GM12878 (cell line): ENCODE results near the gene INF2. TPM values are rescaled to one million over a fixed set of nuclear protein-coding genes. Genes with fewer than 3 reads are reported as not detected.

Experiments
- ATAC-seq: fragments of 200-7000 bp; cut with Tn5 transposase; 3 replicates; pipeline ENCODE4 v1.9.1; 2020; ENCODE audit warnings: mild to moderate bottlenecking, moderate library complexity
- BruUV-seq: library from RNA; stranded (reverse); fragments of 400-500 nt; replicated peaks from 2 replicates; lab custom pipeline; 2021; lab: Mats Ljungman, UMichigan
- CTCF ChIA-PET: fragments of 300-600 bp; sonication (Branson Sonifier 250); formaldehyde crosslinking; extraction: SDS; loops from one replicate; lab custom pipeline; 2021; ENCODE audit warnings: inconsistent platforms; lab: Yijun Ruan, JAX
- POLR2A ChIA-PET: fragments of 350-600 bp; formaldehyde crosslinking; extraction: SDS; loops from one replicate; lab custom pipeline; 2021; ENCODE audit warnings: inconsistent platforms; lab: Charles Lee
- RAD21 ChIA-PET: fragments of 300-600 bp; sonication (Branson Sonifier 250); formaldehyde crosslinking; loops from one replicate; lab custom pipeline; 2023; ENCODE audit warnings: antibody characterized with exemption; ENCODE audit not compliant: unreplicated experiment; lab: Charles Lee
- SMC1A ChIA-PET: fragments of 300-600 bp; sonication (Branson Sonifier 250); formaldehyde crosslinking; loops from one replicate; lab custom pipeline; 2023; ENCODE audit not compliant: unreplicated experiment, uncharacterized antibody; lab: Charles Lee
- DNase-seq: peaks from one replicate; pipeline ENCODE4 v3.0.0-alpha.2; 2011; ENCODE audit warnings: low read depth, low spot score
- FAIRE-seq: peaks from 3 replicates; lab custom pipeline; 2011; peaks lifted over from hg19 to GRCh38; lab: Jason Lieb, UNC
- H2AFZ ChIP-seq: 2 replicates; pipeline ENCODE4 v1.6.0; 2011; ENCODE audit warnings: low read depth, low read length, control low read depth; ENCODE audit not compliant: control insufficient read depth
- H3K27ac ChIP-seq: 2 replicates; pipeline ENCODE4 v1.5.1; 2011; ENCODE audit warnings: control low read depth; ENCODE audit not compliant: control insufficient read depth, insufficient read depth
- H3K27me3 ChIP-seq, 2 experiments: replicated peaks in 1 of 2; 2 replicates each; pipeline versions ENCODE4 v1.6.0 to v1.6.1; 2011; ENCODE audit warnings: low read length in 1 of 2; ENCODE audit not compliant: control insufficient read depth in 2 of 2, insufficient read depth in 2 of 2
- H3K36me3 ChIP-seq, 2 experiments: 2 replicates each; pipeline ENCODE4 v1.5.1; 2011; ENCODE audit warnings: low read length in 1 of 2; ENCODE audit not compliant: control insufficient read depth in 2 of 2, insufficient read depth in 2 of 2
- H3K4me1 ChIP-seq: 2 replicates; pipeline ENCODE4 v1.6.1; 2011; ENCODE audit warnings: mild to moderate bottlenecking, low read length, moderate library complexity, mixed read lengths; ENCODE audit not compliant: control insufficient read depth, insufficient read depth
- H3K4me2 ChIP-seq: 2 replicates; pipeline ENCODE4 v1.6.0; 2011; ENCODE audit warnings: control low read depth; ENCODE audit not compliant: control insufficient read depth, insufficient read depth
- H3K4me3 ChIP-seq: fragments of 200-600 bp; sonication (generic); 2 replicates; pipeline ENCODE4 v1.5.1; 2016
- H3K79me2 ChIP-seq: 2 replicates; pipeline ENCODE4 v1.6.0; 2011; ENCODE audit warnings: low read length; ENCODE audit not compliant: control insufficient read depth, insufficient read depth
- H3K9ac ChIP-seq: 2 replicates; pipeline ENCODE4 v1.8.0; 2011; ENCODE audit warnings: low read length, control low read depth, mixed read lengths; ENCODE audit not compliant: control insufficient read depth, insufficient read depth
- H3K9me3 ChIP-seq: replicated peaks from 3 replicates; pipeline ENCODE4 v1.5.1; 2011; ENCODE audit warnings: mild to moderate bottlenecking, low read length; ENCODE audit not compliant: control insufficient read depth, insufficient read depth
- H4K20me1 ChIP-seq: 2 replicates; pipeline ENCODE4 v1.6.0; 2011; ENCODE audit not compliant: control insufficient read depth, insufficient read depth
- BHLHE40 ChIP-seq, 2 experiments: fragments of 450-650 bp in 1 of 2; IDR thresholded peaks; 2 replicates each; pipeline ENCODE4 v1.6.1; 2011 to 2017; ENCODE audit warnings: low read depth in 2 of 2, borderline replicate concordance in 1 of 2, improper control_type of control experiment in 1 of 2, low read length in 1 of 2, mild to moderate bottlenecking in 1 of 2
- CHD4 ChIP-seq: fragments of 200-600 bp; sonication (generic); IDR thresholded peaks from 2 replicates; pipeline ENCODE4 v1.6.1; 2016; ENCODE audit warnings: mild to moderate bottlenecking
- PML ChIP-seq: IDR thresholded peaks from 2 replicates; pipeline ENCODE4 v1.6.1; 2012; ENCODE audit warnings: low read length, inconsistent platforms
- POLR2AphosphoS2 ChIP-seq: IDR thresholded peaks from 2 replicates; pipeline ENCODE4 v1.6.1; 2011; ENCODE audit warnings: low read depth, mild to moderate bottlenecking, low read length, improper control_type of control experiment, moderate library complexity
- WGBS: methylation state at CpG from one replicate; pipeline ENCODE4 v1.1.6; 2016; ENCODE audit warnings: low lambda C conversion rate; ENCODE audit not compliant: insufficient replicate concordance, insufficient coverage; ENCODE audit errors: missing lambda C conversion rate; 5-methylcytosine and 5-hydroxymethylcytosine counted together
- in situ Hi-C: fragments of 300-500 bp; cut with MboI; formaldehyde crosslinking; loops from 9 replicates; pipeline ENCODE4 v1.14.3; 2018; ENCODE audit warnings: mixed read lengths
- intact Hi-C: fragments of 100-400 bp; cut with micrococcal nuclease; formaldehyde crosslinking; loops from one replicate; pipeline ENCODE4 v1.14.2; 2022; ENCODE audit not compliant: unreplicated experiment
- polyA plus RNA-seq, 11 experiments: library from polyadenylated mRNA; depleted of rRNA in 4 of 11; unstranded in 6 of 11; stranded (reverse) in 5 of 11; fragments of >200 nt; fragmentation: Nextera tagmentation in 4 of 11; fragmentation: Illumina TruSeq in 1 of 11; extraction: Ambion mirVana in 4 of 11; extraction: Trizol in 1 of 11; gene quantifications; 1 replicate in 1 of 11; 2 replicates in 10 of 11; pipeline versions ENCODE4 v1.2.1 to v1.2.3, GENCODE V29; 2011 to 2016; ENCODE audit warnings: inconsistent platforms in 2 of 11, missing spikeins in 2 of 11, low read depth in 1 of 11
- total RNA-seq, 4 experiments: library from RNA; depleted of rRNA in 3 of 4; stranded (reverse); fragments of >200 nt in 3 of 4; fragmentation: Illumina TruSeq in 1 of 4; extraction: Trizol in 1 of 4; gene quantifications; 2 replicates each; pipeline versions ENCODE4 v1.2.1 to v1.2.3, GENCODE V29; 2013 to 2021
- TF ChIP-seq, protein P1 (sequence below): IDR thresholded peaks from 2 replicates; pipeline ENCODE4 v1.6.1; 2011; ENCODE audit warnings: low read depth, mild to moderate bottlenecking, low read length, moderate library complexity, borderline replicate concordance; ENCODE audit errors: extremely low read depth

Gene INF2
- total and polyA plus RNA-seq, 10 of the 15 experiments (the other 5 are each of a cell fraction or from before 2014, with no cell fraction given): 0.72 to 43.2 (median 8.3) TPM

DNA sequence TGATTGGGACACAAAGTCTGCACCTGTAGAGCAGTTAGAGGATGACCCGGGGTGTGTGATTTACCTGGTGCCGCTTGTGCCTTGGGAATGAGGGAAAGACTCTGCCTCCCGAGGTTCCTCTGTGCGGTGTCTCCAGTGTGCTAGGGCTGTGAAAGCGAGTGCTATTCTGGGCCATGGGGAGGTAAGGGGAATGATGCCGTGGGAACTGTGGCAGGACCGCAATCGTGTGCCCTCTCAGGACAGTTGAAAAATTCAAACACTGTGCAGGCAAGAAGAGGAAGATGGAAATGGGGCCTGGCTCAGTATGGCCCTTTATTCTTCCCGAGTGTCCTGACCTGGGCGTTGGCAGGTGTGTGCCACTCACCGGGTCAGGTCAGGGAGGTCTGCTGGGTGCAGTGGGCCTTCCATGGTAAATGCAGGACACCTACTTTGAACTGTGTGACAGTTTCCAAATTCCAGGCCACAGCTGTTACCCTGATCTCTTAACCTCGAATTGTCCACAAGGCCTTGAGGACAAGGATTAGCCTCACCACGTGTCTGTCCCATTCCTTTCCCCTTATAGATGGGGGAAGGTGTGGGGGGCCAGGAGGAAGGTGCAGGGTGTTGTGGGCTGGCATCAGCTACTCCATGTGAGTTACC is 64.9 kb downstream of the INF2 start:
- Histone ChIP-seq H3K27me3 (no peaks in the 10 kb centered on the region), H2AFZ (no peak overlapping the region), H3K36me3 (peaks cover 2 to 15% of the 10 kb centered on the region in 2 experiments; a peak in 3 of 4 replicates), H3K4me1 (peaks cover 17% of the 10 kb centered on the region), H3K9me3 (no peaks in the 10 kb centered on the region; the same call in 2 of the 3 replicates), H3K4me2 (peak overlapping the region; percentile 82), H3K79me2 (peaks cover 31% of the 10 kb centered on the region), H4K20me1 (no peaks in the 10 kb centered on the region), H3K4me3 (peak overlapping the region; percentile 94), H3K9ac (peak overlapping the region; percentile 92), H3K27ac (no peak overlapping the region; the same call in 1 of the 2 replicates)
- TF ChIP-seq, protein P1, sequence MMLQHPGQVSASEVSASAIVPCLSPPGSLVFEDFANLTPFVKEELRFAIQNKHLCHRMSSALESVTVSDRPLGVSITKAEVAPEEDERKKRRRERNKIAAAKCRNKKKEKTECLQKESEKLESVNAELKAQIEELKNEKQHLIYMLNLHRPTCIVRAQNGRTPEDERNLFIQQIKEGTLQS: no peak
- TF ChIP-seq POLR2AphosphoS2 (no peak), CHD4 (no peak)
- ChIA-PET CTCF (interaction anchor here (2.4 kb wide), 1 partner anchor 14 kb away, joined by 13 read pairs; no protein-coding TSS in a partner anchor), SMC1A (interaction anchor here (0.9 kb wide), 1 partner anchor 9 kb away, joined by 3 read pairs; no protein-coding TSS in a partner anchor), RAD21 (no interaction called here), POLR2A (no interaction called here)
- in situ Hi-C loops: no loop called here
- intact Hi-C loops: no loop called here
- DNase-seq (no peak), FAIRE-seq (no peak), ATAC-seq (no peak)
- BruUV-seq: TSS peak; percentile 65
- WGBS: 80% methylated on average over 13 of the region's 13 CpGs

DNA sequence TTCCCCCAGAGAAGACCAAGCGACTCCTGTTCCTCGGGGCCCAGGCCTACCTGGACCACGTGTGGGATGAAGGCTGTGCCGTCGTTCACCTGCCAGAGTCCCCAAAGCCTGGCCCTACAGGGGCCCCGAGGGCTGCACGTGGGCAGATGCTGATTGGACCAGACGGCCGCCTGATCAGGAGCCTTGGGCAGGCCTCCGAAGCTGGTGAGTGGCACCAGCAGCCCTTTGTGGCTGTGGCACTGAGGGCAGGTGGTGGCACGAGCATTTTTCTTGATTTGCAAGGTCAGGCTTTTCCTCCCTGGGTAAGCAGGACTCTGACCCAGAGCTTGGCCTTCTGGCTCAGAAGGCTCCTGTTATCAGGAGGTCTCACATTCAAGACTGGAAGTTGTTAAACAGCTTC is 66.2 kb downstream of the INF2 start:
- H3K4me2 ChIP-seq: peak overlapping the region; percentile 44
- ChIA-PET CTCF (no interaction called here), SMC1A (no interaction called here), RAD21 (no interaction called here), POLR2A (no interaction called here)
- TF ChIP-seq BHLHE40 (IDR thresholded peaks at IDR 0.05; ENCODE audit: borderline replicate concordance in 1 of 2, low read depth in 2 of 2, low read length in 1 of 2) (no peak), PML (no peak)
- DNase-seq: no peak
- peaks cover 2 to 18% of the 10 kb centered on the region in 2 experiments; a peak in 3 of 4 replicates for H3K36me3 ChIP-seq
- no peak overlapping the region for H2AFZ ChIP-seq
- in situ Hi-C loops (no loop called here), intact Hi-C loops (no loop called here)
- no peak for FAIRE-seq
- H3K9ac ChIP-seq: no peak overlapping the region
- H3K27ac ChIP-seq: no peak overlapping the region
- ATAC-seq: no peak
- 67% methylated on average over 11 of the region's 11 CpGs for WGBS
- H4K20me1 ChIP-seq: no peaks in the 10 kb centered on the region
- H3K9me3 ChIP-seq: no peaks in the 10 kb centered on the region; the same call in 2 of the 3 replicates
- BruUV-seq: no TSS peak
- no peaks in the 10 kb centered on the region for H3K27me3 ChIP-seq
- peaks cover 17% of the 10 kb centered on the region for H3K4me1 ChIP-seq
- H3K79me2 ChIP-seq: peaks cover 31% of the 10 kb centered on the region
- no peak overlapping the region for H3K4me3 ChIP-seq
